Stimulated activated CD8-positive, alpha-beta memory T cell treated with anti-CD3 and anti-CD28 coated beads, Interleukin-2, amount 100 ng/mL, for 48 hours (primary cell): ENCODE data around the gene ODF2.
"Not testable (repeated sequence)": the region's sequence is repeated elsewhere in the genome, so short reads cannot be mapped to it uniquely, and the experiment has no call there.

Experiments used
- DNase-seq, 2 donors: peaks; one replicate each; pipeline ENCODE4 v3.0.0-alpha.2; 2020; ENCODE audit warnings: low read depth in 2 of 2

The ODF2 gene

DNA sequence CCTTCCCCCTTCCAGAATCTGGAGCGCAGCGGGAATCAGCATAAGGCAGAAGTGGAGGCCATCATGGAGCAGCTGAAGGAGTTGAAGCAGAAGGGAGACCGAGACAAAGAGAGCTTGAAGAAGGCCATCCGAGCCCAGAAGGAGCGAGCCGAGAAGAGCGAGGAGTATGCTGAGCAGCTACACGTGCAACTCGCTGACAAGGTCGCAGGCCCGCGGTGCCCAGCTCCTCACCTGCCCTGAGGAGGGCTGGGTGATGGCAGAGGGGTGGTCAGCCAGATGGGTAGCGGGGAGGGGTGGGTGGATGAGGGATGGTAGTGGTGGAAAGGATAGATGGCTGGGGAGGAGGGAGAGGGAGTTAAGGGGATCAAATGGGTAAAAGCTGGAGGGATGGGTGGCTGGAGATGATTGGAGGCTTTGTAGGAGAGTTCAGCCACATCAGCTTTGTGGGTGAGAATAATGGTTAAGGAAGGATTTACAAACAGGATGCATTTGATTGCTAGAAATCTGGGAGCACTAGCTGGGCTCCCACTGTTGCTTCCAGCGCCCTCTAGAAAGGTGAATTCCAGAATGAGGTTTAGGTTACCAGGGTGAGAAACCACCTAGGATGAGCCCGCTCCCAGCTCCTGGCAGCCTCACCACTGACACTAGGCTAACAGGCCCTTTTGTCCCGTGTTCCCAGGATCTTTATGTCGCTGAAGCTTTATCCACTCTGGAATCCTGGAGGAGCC is 29.0 kb downstream of the ODF2 start:
- no peak for DNase-seq

DNA sequence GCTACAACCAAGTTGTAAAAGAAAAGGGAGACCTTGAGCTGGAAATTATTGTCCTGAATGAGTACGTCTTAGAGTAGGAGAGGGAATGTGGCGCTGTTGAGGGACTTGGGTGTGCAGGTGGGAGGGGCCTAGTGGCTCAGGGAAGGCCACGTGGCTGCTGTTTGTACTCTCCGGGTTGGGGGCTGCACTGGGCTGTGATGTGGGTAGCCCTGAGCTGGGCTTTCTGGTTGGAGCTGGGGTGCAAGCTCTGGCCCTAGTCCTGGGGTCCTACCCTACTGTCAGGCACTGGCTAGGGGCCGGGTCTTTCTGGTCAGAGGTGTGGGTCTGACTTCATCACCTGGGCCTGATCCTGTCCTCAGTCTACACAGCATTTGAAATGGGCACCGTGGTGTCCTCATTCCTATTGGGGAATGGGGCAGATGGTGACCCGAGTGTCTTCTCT is 29.6 kb downstream of the ODF2 start:
- DNase-seq: no peak

- DNase-seq: no peak
Measured at GRCh38 chr9:128486201-128486600, 30.4 kb downstream of the ODF2 start.

DNA sequence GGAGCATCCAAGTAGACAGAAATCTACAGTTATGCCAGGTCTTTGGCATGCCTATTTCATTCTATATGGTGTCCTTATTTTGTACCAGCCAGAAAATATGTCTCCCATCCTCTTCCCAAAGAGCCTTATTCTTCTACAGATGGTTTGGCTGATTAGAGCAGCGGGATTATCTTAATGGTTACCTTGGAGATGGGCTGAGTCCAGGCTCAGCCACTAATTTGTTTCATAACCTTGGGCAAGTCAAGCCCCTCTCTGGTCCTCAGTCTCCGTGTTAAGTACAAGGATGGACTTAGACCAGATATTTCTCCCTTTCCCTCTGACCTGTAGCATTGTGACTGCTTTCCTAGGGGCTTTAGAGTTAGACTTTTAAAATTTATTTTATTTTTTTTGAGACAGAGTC is 37.6 kb downstream of the ODF2 start:
- DNase-seq: no peak

DNA sequence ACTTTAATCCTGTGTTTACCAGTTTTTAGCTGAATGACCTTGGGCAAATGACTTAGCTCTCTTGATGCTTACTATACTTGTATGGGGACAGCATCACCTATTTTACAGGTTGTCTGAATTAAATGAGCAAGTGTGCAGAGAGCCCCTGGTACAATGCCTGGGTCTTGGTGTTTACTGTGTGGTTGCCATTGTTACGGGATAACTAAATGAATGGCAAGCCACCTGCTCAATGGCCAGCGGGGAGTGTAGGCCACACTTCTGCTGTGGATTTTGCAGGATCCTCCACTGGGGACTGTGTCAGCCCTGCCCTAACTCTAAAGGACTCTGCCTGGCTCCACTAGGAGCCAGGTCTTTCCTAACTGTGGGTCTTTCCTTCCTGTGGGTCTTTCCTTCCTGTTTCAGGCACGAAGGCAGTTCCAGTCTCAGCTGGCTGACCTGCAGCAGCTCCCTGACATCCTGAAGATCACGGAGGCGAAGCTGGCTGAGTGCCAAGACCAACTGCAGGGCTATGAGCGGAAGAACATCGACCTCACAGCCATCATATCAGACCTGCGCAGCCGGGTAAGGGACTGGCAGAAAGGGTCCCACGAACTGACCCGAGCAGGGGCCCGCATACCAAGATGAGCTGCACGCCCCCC is 38.4 kb downstream of the ODF2 start:
- DNase-seq: no peak

GRCh38 chr9:128494746-128495129 is 38.9 kb downstream of the ODF2 start:
- DNase-seq: no peak

DNA sequence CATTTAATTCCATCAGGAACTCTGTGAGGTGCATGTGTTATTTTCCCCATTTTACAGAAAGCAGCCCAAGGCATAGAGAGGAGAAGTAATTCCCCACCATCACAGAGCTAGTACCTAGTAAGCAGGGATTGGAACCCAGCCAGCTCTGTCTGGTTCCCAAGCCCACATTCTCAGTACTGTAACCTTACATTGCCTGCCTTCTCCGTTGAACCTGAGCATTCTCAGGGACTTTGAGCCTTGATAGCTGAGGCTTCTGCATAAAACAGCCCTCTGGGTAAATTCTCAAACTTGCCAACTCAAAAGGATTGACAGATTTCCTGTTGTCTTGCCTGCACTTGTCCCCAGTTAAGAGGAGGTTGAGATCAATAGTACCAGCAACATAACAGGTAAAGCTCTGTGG is 39.5 kb downstream of the ODF2 start:
- no peak for DNase-seq

DNA sequence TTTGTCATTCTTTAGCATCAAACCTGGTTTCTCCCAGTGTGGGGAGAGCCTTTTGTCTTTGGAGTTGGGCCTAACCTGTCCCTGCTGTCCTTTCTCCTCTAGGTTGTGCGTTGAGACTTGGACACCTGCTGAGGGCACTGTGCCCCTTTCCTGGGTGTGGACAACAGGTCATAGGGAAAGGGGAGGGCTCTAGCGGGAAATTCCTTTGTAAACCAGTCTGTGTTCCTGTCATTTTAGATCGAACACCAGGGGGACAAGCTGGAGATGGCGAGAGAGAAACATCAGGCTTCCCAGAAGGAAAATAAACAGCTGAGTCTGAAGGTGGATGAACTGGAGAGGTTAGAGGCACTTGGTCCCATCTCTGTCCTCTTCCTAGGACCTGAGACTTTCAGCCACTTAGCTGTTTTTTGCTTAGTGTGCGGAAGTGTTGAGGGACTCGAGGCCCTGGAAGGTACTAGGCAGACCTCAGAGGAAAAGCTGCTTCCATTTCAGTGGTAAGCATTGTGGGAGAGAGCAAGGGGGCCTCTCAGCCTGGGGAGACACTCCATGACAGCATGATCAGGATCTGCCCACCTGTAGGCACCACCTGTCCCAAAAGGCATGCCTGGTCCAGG is 40.1 kb downstream of the ODF2 start:
- DNase-seq: no peak

DNA sequence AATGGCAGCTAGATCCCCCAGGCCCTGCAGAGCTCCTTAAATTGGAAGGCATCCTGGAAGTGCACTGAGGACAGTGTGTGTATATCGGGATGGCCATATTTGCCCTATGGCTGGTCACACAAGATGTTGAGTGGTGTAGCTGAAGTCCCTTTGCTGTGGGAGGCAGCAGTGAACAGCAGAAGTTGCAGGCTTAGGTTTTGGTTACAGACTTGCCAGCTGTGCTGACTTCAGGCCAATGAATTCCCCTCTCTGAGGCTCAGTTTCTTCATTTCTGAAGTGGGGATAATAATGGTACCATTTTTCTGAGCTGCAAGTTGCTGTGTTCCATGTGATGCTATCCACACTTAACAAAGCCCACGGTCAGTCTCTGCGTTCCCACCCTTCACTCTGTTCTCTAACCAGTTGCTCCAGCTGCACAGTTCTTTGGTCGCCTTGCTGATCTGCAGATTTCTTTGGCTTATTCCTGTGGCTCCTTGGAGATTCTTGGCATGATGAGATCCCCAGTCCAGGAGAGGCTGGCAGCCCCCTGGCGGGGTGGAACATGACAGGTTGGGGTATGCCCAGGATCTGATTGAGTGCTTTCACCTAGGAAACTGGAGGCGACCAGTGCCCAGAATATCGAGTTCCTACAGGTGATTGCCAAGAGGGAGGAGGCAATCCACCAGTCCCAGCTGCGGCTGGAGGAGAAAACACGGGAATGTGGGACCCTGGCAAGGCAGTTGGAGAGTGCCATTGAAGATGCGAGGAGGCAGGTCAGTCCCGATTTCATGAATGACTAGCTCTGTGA is 42.2 kb downstream of the ODF2 start:
- no peak for DNase-seq

DNA sequence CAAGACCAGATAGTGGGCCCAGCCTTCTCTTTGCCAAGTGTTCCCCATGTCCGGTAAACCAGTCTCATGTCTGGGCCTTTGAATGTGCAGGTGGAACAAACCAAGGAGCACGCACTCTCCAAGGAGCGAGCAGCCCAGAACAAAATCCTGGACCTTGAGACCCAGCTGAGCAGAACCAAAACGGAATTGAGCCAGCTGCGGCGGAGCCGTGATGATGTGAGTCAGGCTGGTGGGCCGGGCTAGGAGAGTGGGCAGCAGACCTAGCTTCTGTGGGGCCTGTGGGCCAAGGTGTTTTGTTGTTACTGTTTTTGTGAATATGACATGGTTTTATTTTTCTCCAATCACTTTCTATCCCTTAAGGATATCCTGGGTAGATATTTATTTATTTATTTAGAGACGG is 43.1 kb downstream of the ODF2 start:
- DNase-seq: no peak

- DNase-seq: no peak
Measured at GRCh38 chr9:128499920-128500319, 44.1 kb downstream of the ODF2 start.

DNA sequence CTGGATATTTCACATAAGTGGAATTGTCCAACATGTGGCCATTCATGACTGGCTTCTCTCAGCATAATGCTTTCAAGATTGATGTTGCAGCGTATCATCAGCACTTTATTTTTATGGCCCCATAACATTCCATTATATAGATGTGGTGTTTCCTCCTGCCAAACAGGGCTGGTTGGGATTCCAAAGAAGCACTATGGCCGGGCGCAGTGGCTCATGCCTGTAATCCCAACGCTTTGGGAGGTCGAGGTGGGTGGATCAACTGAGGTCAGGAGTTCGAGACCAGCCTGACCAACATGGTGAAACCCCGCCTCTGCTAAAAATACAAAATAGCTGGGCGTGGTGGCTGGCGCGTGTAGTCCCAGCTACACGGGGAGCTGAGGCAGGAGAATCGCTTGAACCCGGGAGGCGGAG is 47.6 kb downstream of the ODF2 start:
- not testable (repeated sequence) for DNase-seq

DNA sequence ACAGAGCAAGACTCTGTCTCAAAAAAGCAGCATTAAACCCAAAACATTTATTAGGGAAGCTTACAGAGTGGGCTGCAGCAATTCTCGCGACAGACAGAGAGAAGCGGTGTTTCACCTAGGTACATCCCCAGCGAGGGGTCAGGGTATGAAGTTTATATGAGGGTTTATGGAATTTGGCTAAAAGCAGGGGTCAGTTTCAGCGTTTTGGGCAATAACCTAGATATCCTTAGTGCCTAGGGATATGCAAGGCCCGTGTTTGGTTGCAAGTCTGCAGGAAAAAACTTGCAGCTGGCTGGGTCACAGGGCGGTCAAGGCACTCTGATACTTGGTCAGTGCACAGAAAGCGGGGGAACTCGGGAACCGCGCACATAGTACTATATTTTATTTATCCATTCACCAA is 48.1 kb downstream of the ODF2 start:
- DNase-seq: no peak

DNA sequence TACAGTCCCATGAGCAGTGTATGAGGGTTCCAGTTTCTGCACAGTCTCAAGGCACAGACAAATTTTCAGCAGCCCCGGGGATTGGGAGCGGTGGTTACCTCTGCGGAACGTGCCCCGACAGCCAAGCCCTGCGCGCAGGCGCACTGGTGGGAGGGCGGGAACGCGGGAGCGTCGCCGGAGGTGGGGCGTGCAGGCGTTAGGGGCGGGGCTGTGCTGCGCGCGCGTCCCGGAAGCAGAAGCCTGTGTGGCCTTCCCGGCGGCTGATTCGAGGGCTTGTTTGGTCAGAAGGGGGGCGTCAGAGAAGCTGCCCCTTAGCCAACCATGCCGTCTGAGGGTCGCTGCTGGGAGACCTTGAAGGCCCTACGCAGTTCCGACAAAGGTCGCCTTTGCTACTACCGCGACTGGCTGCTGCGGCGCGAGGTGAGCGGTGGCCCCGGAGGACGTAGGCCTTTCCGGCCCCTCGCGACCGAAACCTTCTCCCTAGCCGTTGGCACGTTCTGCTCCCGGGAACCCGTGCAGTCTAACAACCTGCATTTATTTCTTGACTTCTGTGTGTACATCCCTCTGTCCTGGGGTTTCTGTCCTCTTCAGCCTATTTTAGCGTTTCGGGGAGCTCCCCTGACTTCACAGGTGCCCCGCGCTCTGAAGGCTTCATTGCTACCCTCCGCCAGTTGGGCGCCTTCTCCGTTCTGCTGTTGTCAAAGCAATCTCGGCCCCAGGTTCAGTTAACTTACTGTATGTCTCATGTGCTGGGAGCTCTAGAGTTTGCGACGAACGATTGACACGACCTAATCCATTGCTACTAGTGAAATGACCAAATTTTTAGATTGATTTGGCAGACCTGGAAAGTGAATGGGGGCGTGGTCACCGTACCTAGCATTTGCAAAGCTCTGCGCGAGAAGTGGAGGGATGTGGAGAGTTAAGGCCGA is 48.9 kb downstream of the ODF2 start, which contains the start of gene GLE1:
TSS of gene GLE1 (plus strand) at position 235 of the 929 bp plus-strand sequence. CDS start at position 322, 87 bp downstream.
- peak; percentile 97 to 99 for DNase-seq

DNA sequence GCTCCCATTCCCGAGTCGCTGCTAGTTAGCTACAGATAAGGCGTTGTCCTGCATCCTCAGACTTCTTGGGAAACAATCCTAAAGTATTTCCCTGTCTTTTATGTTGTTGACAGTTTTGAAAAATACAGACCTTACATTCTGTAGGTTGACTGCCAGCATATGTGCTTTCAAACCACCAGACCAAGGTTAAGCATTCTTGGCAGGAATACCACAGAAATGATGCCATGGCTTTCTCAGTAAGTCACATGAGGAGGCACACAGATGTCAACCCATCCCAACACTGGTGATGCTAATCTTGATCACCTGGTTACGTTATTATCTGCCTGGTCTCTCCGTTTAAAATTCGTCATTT is 49.6 kb downstream of the ODF2 start:
- no peak for DNase-seq

GRCh38 chr9:128505906-128506305 is 50.1 kb downstream of the ODF2 start:
- not testable (repeated sequence) for DNase-seq

DNA sequence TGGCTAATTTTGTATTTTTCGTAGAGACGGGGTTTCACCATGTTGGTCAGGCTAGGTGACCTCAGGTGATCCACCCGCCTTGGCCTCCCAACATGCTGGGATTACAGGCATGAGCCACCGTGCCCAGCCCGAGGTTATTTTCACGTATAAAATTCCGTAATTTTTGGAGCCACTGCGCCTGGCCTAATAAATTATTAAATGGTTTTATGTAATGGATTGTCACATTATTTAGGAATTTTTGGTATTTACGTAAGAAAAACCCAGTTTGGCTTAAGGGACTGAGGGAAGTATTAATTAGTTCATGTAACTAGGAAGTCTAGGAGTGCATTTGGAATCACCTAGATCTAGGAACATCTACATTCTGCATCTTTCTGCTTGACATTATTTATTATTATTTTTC is 57.0 kb downstream of the ODF2 start:
- DNase-seq: no peak

DNA sequence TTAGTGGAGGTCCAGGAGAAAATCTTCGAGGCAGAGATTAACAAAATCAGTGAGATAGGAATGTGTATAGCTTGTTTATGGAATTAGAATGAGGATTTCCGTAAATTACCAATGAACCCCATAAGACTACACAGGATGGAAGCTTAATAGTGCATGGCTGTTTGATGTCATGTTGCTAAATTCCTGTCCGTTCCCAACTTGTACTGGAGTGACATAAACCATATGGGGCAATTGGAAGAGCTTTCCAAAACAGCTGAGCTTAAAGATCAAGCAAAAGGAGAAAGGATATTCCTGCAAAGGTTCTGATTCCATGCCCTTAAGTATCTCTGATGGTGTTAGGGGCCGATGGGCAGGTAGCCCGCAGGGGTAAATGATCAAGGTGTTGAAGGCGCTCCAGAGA is 66.2 kb downstream of the ODF2 start:
- DNase-seq: no peak

- DNase-seq: no peak
Measured at GRCh38 chr9:128523199-128523925, 67.6 kb downstream of the ODF2 start.

DNA sequence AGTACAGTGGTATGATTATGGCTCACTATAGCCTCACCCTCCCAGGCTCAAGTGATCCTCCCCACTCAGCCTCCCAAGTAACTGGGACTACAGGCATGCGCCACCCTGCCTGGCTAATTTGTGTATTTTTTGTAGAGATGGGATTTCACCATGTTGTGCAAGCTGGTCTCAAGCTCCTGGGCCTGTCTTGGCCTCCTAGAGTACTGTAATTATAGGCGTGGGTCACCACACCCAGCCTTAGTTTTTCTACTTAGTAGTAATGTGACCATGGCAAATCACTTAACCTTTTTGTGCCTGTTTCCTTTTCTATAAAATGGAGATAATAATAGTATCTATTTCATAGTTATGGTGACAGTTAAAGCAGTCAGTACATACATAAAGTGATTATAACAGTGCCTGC is 70.9 kb downstream of the ODF2 start:
- no peak for DNase-seq
